ENCODE data around the gene CHI3L2. TPM values are rescaled to one million over a fixed set of nuclear protein-coding genes. Genes with fewer than 3 reads are reported as not detected.

The CHI3L2 gene
- total and polyA plus RNA-seq, 2 of the 13 experiments (the other 11 are each of a cell fraction or from before 2014, with no cell fraction given): 0.46 to 1.7 TPM

- TF ChIP-seq FOSL2 (CRISPR knock-in tag; IDR thresholded peaks at IDR 0.05): peak; percentile 98
- no peak for TF ChIP-seq ZBTB10 (CRISPR knock-in tag; IDR thresholded peaks at IDR 0.05; ENCODE audit: borderline replicate concordance)
- no peak for TF ChIP-seq ATF7-NPFF (CRISPR knock-in tag; IDR thresholded peaks at IDR 0.05; ENCODE audit: low read depth)
- no peak for TF ChIP-seq ZBTB43 (CRISPR knock-in tag; conservative IDR thresholded peaks at IDR 0.05)
Measured at GRCh38 chr1:111227851-111228747, 586 bp downstream of the CHI3L2 start (continued).

- peak; percentile 52 for ATAC-seq
- no peaks in the 10 kb centered on the region for H3K79me2 ChIP-seq (ENCODE audit: insufficient read depth, low read length)
- 48% methylated on average over 2 of the region's 2 CpGs for WGBS (ENCODE audit: low lambda C conversion rate)
- H3K9ac ChIP-seq (ENCODE audit: insufficient read depth, low read depth, low read length): peak overlapping the region; percentile 54
- peaks cover 70% of the 10 kb centered on the region for H3K4me1 ChIP-seq (ENCODE audit: insufficient read depth, low read length)
- no peaks in the 10 kb centered on the region for H3K27me3 ChIP-seq (ENCODE audit: control insufficient read depth in 1 of 2, insufficient read depth in 2 of 2, low read length in 2 of 2)
- H3K4me2 ChIP-seq (ENCODE audit: low read depth, low read length): peak overlapping the region; percentile 71
- FAIRE-seq: no peak
- no peaks in the 10 kb centered on the region for H4K20me1 ChIP-seq (ENCODE audit: insufficient read depth, low read length)
- no peak for DNase-seq (ENCODE audit: low spot score)
- intact Hi-C loops (cut with micrococcal nuclease; ENCODE audit: unreplicated experiment): loop anchor here (1.0 kb wide), 2 partner anchors 10 to 22 kb away; no protein-coding TSS in a partner anchor
- H3K36me3 ChIP-seq (replicated peaks in 1 of 2; ENCODE audit: control insufficient read depth in 1 of 2, insufficient read depth in 2 of 2, low read length in 2 of 2): no peaks in the 10 kb centered on the region
- H3K9me3 ChIP-seq (ENCODE audit: low read length): no peaks in the 10 kb centered on the region
- TF ChIP-seq ZNF816 (CRISPR knock-in tag; IDR thresholded peaks at IDR 0.05; ENCODE audit: borderline replicate concordance) (no peak), CEBPB (IDR thresholded peaks at IDR 0.05; ENCODE audit: borderline replicate concordance, low read depth, low read length) (no peak), ZBTB7B (CRISPR knock-in tag; IDR thresholded peaks at IDR 0.05) (0 out of 2 replicates have a peak, but pooled peaks have one; percentile 1), KLF16 (CRISPR knock-in tag; IDR thresholded peaks at IDR 0.05) (0 out of 4 replicates have a peak, but pooled peaks of 1 of the 2 experiments have one; percentile 4), AHR (CRISPR knock-in tag; IDR thresholded peaks at IDR 0.05) (no peak), THAP11 (CRISPR knock-in tag; IDR thresholded peaks at IDR 0.05) (0 out of 2 replicates have a peak, but pooled peaks have one; percentile 3), ZNF350 (CRISPR knock-in tag; IDR thresholded peaks at IDR 0.05; ENCODE audit: borderline replicate concordance, low read depth) (no peak), NRL (CRISPR knock-in tag; IDR thresholded peaks at IDR 0.05; ENCODE audit: borderline replicate concordance) (no peak), ZNF570 (CRISPR knock-in tag; IDR thresholded peaks at IDR 0.05; ENCODE audit: borderline replicate concordance) (no peak)
- CTCF ChIA-PET (ENCODE audit: low intra/inter-chr PET ratio, low total read pairs): no interaction called here
- H3K4me3 ChIP-seq (replicated peaks in 1 of 3; ENCODE audit: insufficient read depth in 1 of 3, low read depth in 2 of 3, low read length in 3 of 3): peak overlapping the region in 1 of 3 experiments; percentile 22; a peak in 1 of 6 replicates
- POLR2A ChIA-PET: interaction anchor here (0.7 to 2.1 kb wide), 13 partner anchors 8 to 504 kb away, joined by 3 to 14 read pairs (median 4); partner anchors contain the start of gene CEPT1
- TSS peak; percentile 99 for BruUV-seq (replicated peaks)
- H2AFZ ChIP-seq (ENCODE audit: low read length): no peak overlapping the region
- in situ Hi-C loops (cut with HindIII; ENCODE audit: extremely low pct_ligation_motif_present, low pct_unique_long_range_greater_than_20kb): no loop called here
- peak overlapping the region; percentile 75 for H3K27ac ChIP-seq (ENCODE audit: extremely low read length, insufficient read depth, low read length)
Measured at GRCh38 chr1:111228748-111229126, 1.2 kb downstream of the CHI3L2 start.

Measured in HepG2 (cell line).